M059J (cell line): Measurements from ENCODE around the gene MEI4. TPM values are rescaled to one million over a fixed set of nuclear protein-coding genes. Genes with fewer than 3 reads are reported as not detected.
"Not testable (repeated sequence)": the region's sequence is repeated elsewhere in the genome, so short reads cannot be mapped to it uniquely, and the experiment has no call there.

Experiments
- DNase-seq: peaks from one replicate; pipeline ENCODE4 v3.0.0-alpha.2; 2012; ENCODE audit warnings: low read depth
- total RNA-seq: library from RNA; depleted of rRNA; stranded (reverse); fragments of >200 nt; shearing (Covaris generic); gene quantifications from 2 replicates; pipeline ENCODE4 v1.2.3, GENCODE V29; 2014

The MEI4 gene
- total RNA-seq, 1 experiment from 2014 or later = not detected

DNA sequence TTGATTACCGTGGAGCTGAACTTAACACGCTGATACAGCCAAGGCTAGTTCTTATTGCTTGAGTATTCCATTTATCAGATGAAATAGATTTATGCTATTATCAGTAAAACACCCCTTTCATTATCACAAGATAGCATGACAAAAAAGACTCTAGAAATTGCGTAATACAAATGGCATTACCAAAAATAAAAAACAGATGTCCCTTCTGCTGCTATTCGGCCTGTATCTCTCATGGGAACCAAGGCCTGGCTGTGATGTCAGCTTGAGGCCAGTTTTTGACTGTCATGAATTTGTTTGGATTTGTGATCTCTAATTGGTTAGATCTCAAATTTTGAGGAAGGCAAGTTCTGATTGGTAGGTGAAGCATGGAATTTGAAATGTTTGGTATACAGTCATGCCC lies 25.2 kb downstream of the MEI4 start:
- DNase-seq = no peak

DNA sequence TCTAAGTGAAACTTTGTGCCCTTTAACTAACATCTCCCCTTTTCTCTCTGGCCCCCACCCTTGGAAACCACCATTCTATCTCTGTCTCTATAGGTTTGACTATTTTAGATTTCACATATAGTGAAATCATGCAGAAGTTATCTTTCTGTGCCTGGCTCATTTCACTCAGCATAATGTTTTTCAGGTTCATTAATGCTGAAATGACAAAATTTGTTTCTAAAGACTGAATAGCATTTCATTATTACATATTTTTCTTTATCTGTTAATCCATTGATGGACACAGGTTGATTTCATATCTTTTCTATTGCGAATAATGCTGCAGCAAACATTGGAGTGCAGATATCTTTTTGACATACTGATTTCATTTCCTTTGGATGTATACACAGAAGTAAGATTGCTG lies 30.7 kb downstream of the MEI4 start:
- DNase-seq = no peak

DNA sequence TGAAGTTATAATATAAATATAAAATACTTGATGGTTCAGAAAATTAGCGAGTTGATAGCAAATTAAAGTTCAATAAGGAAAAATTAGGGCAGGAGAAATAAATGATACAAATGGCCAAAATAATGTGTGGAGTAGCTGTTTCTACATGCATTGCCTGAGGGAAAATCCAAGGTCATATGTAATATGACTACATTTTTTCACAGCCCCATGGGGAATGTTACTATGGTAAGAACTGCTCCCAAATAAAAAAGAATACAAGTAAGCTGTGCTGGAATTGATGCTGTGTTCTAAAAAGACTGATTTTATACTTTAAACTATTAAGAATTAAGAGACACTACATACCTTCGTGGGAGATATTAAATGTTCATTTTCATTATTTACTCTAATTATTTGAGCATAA lies 34.1 kb downstream of the MEI4 start:
- no peak for DNase-seq

DNA sequence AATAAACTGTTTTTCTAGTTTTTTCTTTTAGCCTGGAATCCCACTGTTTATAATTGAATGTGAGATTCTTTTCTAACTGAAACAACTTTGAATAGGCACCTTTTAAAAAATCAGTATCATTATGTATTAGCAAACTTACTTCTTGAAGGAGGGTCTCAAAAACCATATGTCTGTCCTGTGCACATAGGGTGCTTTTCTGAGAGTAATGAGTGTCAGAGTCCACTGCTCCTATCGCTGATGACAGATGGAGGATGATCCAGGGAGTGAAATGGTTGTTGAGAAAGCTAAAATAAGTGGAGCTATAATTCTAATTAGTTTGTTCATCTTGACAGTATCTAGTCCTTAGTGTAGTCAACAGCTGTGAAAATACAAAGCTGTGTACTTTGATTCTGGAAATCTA lies 35.8 kb downstream of the MEI4 start:
- no peak for DNase-seq

DNA sequence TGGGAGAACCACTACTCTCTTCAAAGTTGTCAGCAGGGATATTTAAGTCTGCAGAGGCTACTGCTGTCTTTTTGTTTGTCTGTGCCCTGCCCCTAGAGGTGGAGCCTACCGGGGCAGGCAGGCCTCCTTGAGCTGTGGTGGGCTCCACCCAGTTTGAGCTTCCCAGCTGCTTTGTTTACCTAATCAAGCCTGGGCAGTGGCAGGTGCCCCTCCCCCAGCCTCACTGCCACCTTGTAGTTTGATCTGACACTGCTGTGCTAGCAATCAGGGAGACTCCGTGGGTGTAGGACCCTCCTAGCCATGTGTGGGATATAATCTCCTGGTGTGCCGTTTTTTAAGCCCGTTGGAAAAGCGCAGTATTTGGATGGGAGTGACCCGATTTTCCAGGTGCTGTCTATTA lies 47.3 kb downstream of the MEI4 start:
- DNase-seq = not testable (repeated sequence)

DNA sequence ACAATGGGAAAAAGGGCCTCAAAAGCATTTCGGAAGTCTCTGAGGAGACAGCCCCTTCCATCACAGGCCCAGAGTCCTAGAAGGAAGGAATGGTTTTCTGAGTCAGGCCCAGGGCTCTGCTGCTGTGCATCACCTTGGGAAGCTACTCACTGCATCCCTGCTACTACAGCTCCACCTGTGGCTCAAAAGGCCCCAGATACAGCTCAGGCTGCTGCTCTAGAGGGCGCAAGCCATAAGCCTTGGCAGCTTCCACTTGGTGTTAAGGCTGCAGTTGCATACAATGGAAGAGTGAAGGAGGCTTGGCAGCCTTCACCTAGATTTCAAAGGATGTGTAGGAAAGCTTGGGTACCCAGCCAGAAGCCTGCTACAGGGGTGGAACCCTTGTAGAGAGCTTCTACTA lies 54.8 kb downstream of the MEI4 start:
- DNase-seq = no peak

DNA sequence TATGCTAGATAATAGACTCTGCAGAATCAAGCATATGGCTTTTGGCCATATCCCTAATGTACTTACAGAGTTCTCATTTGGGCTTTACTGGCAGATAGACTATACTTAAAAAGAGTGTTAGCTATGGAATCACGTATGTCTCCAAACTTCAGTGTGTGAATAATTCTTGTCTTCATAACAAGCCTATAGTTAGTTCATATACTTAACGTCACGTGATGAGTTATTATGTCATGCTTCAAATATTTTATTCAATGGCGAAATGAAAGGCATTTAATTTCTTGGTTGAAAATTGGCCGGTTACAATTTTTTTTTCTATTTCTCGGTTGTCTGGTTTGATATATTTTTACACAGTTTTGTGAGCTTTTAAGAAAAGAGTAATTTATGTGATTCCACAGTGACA lies 62.7 kb downstream of the MEI4 start:
- DNase-seq = no peak

DNA sequence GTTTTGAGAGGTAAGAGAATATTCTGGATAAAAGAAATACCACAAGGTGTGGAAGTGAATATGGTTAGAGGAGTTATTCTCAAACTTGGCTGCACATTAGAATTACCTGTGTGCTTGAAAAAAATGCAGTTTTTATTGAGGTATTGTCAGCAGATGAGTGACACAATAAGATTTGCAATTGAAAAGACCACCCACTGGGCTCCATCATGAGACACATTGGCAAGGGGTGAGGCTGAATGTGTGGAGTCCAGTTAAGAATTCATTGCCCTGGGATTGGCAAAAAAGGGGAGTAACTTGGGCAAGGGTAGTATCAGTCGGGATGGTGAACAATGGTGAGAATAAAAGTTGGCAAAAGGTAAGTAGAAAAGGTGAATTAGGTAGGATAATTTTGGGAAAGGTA lies 63.5 kb downstream of the MEI4 start:
- DNase-seq = no peak

DNA sequence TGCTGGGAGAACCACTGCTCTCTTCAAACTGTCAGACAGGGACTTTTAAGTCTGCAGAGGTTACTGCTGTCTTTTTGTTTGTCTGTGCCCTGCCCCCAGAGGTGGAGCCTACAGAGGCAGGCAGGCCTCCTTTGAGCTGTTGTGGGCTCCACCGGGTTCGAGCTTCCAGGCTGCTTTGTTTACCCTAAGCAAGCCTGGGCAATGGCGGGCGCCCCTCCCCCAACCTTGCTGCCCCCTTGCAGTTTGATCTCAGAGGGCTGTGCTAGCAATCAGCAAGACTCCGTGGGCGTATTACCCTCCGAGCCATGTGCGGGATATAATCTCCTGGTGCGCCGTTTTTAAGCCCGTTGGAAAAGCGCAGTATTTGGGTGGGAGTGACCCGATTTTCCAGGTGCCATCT lies 83.2 kb downstream of the MEI4 start:
- not testable (repeated sequence) for DNase-seq

DNA sequence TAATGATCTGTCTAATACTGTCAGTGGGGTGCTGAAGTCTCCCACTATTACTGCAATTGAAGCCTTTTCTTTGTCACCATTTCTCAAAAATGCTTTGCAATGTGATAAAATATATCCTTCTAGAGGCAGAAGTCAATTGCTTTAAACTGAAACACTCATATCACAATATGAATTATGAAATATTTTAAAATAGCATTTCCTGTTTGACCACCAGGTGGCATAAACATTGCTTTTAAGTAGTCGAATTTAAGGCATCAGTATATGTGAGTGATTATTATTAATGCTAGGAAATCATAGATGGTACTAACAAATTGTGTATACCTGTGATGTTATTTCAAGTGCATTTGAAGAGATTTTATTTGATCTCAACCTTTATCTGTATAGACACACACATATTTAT lies 87.5 kb downstream of the MEI4 start:
- peak; percentile 8 for DNase-seq

DNA sequence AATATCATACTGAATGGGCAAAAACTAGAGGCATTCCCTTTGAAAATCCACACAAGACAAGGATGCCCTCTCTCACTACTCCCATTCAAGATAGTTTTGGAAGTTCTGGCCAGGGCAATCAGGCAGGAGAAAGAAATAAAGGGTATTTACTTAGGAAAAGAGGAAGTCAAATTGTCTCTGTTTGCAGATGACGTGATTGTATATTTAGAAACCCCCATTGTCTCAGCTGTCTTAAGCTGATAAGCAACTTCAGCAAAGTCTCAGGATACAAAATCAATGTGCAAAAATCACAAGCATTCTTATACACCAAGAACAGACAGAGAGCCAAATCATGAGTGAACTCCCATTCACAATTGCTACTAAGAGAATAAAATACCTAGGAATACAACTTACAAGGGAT lies 99.3 kb downstream of the MEI4 start:
- DNase-seq = not testable (repeated sequence)

DNA sequence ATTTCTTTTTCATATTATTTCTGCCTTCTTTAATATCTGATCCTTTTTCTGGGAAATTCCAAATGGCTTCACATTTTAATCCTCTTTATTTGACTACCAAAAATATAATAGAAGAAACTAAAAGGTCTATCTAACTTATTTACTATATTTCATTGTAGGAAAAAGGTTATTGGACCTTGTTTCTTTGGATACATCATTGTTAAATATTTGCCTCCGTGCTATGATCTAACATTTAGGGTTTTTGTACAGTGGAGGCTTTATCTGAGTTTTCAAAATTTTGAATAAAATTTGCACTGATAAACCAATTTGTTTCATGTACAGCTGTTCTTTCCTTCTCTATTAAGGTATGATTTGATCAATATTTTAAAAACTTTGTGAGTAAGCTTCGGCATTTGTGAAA lies 109.5 kb downstream of the MEI4 start:
- no peak for DNase-seq

DNA sequence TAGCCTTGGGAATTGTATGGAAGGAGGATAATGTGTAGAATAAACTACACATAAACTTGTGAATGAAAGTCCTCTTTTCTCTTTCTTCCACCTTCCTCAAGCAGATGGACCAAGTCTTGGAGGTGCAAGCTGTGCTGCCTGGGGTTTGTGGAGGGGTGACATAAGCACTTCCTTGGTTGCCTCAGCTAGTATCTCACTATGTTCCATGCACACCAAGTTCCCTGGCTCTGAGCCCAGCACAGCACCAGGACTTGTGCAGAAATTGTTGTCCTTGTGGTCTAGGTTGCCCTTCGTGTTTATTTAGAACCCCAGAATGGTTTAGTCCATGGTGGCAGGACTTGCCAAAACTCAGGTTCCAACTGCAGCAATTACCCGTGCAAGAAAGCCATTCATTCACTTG lies 110.3 kb downstream of the MEI4 start:
- no peak for DNase-seq

DNA sequence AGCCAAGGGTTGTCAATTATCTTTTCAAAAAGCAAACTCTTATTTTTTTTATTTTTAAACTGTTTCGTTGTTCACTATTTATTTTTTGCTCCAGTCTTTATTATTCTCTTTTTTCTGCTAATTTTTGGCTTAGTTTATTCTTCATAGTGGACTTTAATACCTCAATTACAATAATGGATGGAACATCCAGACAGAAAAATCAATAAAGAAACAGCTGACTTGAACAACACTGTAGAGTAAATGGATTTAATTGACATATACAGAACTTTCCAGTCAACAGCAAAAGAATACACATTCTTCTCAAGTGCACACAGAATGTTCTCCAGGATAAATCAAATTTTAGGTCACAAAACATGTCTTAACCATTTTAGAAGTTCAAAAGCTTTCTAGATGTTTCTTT lies 111.5 kb downstream of the MEI4 start:
- DNase-seq = no peak

DNA sequence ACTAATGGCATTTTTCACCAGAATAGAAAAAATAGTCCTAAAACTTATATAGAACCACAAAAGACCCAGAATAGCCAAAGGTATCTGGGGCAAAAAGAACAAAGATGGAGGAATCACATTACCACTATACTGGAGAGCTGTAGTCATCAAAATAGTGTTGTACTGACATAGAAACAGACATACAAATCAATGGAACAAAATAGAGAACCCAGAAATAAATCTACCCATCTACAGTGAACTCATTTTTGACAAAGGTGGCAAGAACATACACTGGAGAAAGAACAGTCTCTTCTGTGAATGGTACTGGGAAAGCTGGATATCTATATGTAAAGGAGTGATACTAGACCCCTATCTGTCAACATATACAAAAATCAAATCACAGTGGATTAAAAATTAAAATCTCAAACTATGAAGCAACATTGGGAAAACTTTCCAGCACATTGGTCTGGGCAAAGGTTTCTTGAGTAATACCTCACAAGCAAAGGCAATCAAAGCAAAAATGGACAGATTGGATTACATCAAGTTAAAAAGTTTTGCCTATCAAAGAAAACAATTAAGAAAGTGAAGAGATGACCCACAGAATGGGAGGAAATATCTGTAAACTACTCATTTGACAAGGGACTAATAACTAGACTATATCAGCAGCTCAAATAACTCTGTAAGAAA lies 120.5 kb downstream of the MEI4 start:
- DNase-seq = no peak

DNA sequence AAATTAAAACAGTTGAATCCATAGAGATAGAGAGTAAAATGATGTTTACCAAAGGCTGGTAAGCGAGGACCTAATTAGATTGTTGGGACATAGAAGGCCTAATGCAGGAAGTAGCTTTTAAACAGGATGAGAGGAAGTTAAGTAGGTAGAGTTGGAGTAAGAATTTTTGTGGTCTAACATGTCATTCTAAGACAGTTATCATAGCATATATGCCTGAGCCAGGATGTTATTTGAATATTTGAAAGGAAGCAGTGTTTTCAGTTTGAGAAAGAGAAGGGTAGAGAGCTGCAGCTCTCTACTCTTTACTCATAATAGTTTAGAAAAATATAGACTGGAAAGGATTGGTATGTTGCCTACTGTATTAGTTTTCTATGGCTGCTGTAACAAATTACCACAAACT lies 121.6 kb downstream of the MEI4 start:
- DNase-seq = no peak

DNA sequence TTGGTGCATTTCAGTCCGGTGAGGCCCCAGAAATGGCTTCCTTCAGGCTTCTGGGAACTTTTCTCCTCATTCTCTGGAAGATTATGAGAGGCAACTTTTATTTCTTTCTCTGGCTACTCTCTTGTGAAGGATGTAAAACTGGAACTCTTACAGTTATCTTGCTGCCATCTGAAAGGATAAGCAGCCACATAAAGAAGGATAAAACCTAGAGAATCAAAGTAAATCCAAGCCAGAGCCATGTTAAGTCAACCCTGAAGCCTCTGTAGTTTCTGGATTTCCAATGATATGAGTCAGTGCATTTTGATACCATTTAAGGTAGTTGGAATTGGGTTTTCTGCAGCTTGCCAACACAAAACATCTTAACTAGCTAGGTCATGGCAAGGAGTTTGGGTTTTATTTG lies 123.6 kb downstream of the MEI4 start:
- no peak for DNase-seq

DNA sequence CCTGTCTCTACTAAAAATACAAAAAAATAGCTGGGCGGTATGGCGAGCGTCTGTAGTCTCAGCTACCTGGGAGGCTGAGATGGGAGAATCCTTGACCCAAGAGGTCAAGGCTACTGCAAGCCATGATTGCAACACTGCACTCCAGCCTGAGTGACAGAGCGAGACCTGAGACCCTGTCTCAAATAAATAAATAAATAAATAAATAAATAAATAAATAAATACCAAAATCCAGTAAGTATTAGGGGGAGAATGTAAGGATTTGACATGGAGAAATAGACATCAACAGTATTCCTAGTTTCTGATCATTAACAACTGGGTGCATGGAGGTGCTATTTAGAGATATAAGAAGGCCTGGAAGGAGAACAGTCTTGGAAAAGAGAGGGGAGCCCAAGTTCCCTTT lies 125.7 kb downstream of the MEI4 start:
- DNase-seq = no peak

DNA sequence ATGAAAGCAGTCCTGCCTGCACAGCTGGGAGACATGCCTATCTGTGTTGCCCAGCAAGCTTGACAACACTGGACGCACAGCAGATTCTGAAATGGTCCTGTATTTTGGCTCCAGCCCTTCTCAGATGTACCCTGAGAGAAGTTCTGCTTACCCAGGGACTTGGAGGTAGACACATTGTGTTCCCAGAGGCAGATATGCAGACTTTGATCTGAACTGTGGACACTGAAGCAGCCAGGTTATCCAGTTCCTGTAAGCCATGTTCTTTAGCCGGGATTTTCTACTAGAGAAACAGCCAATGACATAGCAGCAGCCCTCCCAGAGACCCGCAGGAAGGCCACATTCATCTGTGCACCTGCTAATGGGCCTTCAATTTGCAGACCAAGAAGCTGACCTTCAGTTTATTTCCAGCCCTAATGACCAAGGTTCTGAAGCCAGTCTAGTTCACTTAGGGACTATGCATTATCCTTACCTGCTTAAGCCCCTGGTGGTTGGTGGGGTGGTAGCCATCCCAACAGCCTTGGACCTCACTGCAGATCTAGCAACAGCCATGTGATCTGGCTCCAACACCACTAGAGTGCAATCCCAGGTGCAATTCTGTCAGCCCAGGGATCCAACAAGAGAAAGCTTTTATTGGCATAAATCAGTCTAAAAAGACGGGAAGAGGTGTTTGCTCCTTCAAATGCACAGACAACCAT lies 134.2 kb downstream of the MEI4 start:
- no peak for DNase-seq

DNA sequence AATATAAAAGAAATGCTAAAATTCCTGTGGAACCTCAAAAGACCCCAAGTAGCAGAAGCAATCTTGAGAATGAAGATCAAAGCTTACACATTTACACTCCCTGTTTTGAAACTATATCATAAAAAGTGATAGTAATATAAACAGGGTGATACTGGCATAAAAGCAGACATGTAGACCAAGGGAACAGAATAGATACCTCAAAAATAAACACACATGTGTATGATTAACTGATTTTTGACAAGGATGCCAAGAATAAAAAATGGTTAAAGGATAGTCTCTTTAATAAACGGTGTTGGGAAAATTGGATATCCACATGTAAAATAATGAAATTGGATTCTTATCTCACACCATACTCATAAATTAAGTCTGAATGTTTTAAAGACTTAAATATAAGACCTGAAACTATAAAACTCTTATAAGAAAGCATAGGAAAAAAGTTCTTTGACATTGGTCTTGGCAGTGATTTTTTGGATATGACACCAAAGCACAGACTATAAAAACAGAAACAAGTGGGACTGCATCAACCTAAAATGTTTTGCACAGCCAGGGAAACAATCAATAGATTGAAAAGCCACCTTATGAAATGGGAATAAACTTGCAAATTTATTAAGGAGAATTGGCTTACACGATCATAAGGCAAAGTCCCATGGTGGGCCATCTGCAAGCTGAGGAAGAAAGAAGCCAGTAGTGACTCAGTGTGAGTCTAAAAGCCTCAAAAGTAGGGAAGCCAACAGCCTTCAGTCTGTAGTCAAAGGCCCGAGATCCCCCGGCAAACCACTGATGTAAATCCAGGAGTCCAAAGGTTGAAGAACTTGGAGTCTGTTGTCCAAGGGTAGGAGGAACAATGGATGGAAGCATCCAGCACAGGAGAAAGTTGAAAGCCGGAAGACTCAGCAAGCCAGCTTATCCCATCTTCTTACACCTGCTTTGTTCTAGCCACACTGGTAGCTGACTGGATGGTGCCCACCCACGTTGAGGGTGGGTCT lies 144.3 kb downstream of the MEI4 start:
- no peak for DNase-seq

DNA sequence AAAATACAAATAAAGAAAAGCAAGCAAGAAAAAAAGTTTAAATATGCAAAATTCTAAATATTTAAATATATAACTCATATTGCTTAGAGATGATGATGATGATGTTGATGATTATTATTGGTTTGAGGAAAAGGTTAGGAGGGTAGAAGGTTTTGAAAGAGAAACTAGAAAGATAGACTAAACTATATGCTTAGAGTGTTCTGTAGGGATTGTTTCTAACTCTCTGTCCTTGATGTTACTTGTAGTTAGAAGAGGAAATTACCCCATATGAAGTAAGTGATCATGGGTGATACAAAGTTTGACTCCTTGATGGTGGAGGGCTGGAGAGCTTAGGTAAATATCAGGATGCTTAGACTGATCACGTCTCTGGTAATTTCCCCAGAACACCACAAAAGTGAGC lies 159.5 kb downstream of the MEI4 start:
- no peak for DNase-seq

DNA sequence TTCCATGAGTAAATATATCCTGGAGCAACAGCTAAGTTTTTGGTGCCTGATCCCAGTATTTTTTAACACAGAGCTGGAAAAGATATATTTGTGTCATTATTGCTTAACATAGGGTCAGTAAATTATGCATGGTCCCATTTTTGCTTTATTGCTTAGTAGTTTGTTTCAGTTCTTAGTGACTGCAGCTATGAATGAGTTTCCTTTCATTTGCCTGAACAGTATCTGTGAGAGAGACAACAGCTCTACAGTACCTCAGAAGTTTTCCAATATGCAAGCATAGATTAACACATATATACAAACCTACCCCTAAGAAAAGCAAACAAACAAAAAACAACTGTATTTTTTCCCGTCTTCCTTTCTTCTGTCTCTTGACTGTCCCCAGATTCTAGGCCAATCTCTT lies 160.3 kb downstream of the MEI4 start:
- DNase-seq = no peak

DNA sequence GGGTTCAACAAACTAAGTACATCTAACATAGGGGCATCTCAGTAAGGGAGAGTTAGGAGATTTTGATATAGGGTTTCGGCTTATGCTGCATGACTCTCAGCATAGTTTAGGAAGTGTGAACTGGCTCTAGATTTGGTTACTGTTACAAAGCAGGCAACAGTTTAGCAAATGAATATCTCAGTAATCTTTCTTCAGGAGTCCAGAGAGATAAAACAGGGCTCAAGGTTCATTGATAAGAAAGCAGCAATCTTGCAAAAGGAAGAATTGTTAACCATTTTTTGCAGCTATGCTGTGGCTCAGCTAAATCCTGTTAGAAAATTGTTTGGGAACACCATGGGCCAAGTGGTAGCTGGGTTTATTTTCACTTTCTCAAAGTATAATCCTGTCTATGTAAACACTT lies 161.3 kb downstream of the MEI4 start:
- DNase-seq = no peak
